HL-60/S4 treated with retinoic acid at 250 ng/mL for 4 days and 3 days (cell line): Measurements from ENCODE around the gene SSR4.

ENCODE experiments used
- in situ Hi-C: fragments of 300-500 bp; cut with MboI; formaldehyde crosslinking; loops from 2 replicates; pipeline ENCODE4 v1.7.0; 2022; ENCODE audit warnings: low sequenced_read_pairs

The SSR4 gene

DNA sequence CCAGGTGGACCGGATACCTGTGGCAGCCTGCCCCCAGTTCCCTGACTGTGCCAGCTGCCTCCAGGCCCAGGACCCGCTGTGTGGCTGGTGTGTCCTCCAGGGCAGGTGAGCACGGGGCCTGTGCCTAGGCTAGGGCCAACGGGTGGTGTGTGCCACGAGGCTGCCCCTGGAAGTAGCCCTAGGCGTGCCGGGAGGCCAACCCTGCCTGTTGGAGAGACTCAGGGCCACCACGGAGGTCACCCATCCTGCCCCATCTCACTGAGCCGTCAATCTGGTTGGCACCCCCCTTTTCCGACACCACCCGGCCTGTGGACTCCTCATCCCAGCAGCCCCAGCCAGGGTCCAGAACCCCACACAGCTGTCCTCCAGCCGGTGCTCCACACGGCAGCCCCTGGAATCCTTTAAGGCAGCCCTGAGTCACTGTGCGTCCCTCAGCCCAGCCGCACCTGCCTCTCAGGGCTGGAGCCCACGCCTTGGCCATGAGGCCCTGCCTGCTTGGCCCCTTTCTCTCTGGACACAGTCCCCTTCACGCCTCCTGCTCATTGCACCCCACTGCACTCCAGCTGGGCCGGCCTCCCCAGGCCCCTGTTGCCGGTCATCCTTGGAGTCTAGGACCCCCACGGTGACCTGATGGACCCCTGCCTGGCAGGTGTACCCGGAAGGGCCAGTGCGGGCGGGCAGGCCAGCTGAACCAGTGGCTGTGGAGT, 25.2 kb upstream of the SSR4 start:
- in situ Hi-C loops = no loop called here

DNA sequence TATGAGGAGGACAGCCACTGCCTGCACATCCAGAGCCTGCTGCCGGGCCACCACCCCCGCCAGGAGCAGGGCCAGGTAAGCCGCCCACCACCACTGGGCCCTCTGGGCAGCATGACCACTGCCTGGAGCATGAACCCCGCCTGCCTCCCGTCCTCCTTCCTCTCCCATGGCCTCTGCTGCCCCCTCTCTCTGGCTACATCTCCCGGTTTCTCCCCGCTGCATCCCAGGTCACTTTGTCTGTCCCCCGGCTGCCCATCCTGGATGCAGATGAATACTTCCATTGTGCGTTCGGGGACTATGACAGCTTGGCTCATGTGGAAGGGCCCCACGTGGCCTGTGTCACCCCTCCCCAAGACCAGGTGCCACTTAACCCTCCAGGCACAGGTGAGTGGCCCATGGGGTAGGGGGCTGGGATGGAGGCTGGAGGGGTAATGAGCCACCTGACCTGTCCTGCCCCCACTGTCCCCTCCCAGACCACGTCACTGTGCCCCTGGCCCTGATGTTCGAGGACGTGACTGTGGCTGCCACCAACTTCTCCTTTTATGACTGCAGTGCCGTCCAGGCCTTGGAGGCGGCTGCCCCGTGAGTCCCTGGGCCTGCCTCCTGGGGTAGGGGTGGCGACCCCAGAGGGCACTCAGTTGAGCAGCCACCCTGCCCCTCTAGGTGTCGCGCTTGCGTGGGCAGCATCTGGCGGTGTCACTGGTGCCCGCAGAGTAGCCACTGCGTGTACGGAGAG, 24.4 kb upstream of the SSR4 start:
- in situ Hi-C loops = no loop called here

- in situ Hi-C loops = no loop called here
Measured at GRCh38 chrX:153770601-153771414, 23.7 kb upstream of the SSR4 start.

- in situ Hi-C loops = no loop called here
Measured at GRCh38 chrX:153771415-153772315, 22.8 kb upstream of the SSR4 start.

GRCh38 chrX:153772316-153773217, 21.9 kb upstream of the SSR4 start:
- in situ Hi-C loops = no loop called here

DNA sequence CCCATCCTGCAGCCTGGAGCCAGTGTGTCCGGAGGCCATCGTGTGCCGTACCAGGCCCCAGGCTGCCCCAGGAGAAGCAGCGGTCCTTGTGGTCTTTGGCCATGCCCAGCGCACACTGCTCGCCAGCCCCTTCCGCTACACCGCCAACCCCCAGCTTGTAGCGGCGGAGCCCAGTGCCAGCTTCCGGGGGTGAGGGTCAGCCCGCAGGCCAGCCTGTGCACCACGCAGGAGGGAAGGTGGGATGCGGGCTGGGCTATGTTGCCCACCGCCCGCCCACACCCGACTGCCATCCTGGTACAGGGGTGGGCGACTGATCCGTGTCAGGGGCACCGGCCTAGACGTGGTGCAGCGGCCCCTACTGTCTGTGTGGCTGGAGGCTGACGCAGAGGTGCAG, 21.3 kb upstream of the SSR4 start:
- in situ Hi-C loops = no loop called here

- in situ Hi-C loops = no loop called here
Measured at GRCh38 chrX:153773741-153774575, 20.5 kb upstream of the SSR4 start.

DNA sequence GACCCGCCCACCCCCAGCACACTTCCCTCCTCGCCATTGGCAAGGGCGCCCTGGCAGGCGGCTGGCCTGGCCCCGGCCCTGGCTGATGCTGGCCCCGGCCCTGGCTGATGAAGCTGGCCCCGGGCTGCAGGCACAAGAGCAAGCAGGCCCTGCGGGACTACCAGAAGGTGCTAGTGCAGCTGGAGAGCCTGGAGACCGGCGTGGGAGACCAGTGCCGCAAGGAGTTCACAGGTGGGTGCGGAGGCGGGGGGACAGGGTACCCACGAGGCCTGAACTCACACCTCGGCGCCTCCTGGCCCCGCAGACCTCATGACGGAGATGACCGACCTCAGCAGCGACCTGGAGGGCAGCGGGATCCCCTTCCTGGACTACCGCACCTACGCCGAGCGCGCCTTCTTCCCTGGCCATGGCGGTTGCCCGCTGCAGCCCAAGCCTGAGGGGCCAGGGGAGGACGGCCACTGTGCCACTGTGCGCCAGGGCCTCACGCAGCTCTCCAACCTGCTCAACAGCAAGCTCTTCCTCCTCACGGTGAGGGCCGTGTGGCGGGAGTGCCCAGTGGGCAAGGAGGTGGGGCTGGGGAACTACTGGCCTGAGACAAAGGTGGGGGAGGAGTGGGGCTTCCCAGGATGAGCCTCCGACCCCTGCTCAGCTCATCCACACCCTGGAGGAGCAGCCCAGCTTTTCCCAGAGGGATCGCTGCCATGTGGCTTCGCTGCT, 19.7 kb upstream of the SSR4 start:
- in situ Hi-C loops = no loop called here

DNA sequence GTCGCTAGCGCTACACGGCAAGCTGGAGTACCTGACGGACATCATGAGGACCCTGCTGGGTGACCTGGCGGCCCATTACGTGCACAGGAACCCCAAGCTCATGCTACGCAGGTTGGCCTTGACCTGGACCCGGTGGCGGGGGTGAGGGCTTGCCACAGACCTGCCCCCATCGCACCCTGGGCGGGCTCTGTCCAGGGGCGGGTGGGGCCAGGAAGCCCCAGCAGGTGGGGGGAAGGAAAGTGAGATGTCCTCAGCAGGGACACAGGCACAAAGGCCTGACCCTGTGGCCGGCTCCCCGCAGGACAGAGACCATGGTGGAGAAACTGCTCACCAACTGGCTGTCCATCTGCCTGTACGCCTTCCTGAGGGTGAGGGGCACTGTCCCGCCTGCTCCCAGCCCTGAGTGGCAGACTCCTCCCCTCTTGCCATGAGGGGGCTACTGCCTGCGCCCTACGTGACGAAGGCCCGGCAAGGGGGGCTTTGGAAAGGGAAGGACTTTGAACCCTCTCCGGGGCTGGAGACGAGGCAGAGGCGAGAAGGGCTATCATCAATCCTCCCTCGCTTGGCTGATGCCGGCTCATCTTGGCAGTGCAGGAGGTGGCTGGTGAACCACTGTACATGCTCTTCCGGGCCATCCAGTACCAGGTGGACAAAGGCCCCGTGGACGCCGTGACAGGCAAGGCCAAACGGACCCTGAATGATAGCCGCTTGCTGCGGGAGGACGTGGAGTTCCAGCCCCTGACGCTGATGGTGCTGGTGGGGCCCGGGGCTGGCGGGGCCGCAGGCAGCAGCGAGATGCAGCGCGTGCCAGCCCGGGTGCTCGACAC, 19.0 kb upstream of the SSR4 start:
- in situ Hi-C loops = no loop called here

- in situ Hi-C loops = no loop called here
Measured at GRCh38 chrX:153776120-153776599, 18.3 kb upstream of the SSR4 start.

GRCh38 chrX:153776611-153777045, 17.8 kb upstream of the SSR4 start:
- in situ Hi-C loops = no loop called here

DNA sequence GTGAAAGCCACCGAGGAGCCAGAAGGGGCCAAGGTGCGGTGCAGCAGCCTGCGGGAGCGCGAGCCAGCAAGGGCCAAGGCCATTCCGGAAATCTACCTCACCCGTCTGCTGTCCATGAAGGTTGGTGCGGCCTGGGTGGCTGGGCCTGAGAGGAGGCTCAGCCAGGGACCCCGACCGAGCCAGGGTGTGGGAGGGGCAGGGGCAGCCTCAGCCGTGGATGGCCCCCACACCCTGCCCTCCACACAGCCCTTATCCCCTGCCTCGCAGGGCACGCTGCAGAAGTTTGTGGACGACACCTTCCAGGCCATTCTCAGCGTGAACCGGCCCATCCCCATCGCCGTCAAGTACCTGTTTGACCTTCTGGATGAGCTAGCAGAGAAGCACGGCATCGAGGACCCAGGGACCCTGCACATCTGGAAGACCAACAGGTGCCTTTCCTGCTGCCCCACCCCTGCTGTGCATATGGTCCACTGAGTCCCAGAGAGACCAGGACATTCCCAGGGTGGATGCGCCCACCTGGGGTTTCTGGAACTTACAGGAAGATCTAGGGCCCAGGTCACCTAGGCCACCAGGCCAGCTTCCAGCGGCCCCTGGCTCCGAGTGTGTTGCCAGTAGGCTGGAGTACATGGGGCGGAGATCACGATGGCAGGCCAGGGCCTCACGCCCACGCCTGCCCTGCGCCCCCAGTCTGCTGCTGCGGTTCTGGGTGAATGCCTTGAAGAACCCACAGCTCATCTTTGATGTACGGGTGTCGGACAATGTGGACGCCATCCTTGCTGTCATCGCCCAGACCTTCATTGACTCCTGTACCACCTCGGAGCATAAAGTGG, 17.0 kb upstream of the SSR4 start:
- in situ Hi-C loops = no loop called here

DNA sequence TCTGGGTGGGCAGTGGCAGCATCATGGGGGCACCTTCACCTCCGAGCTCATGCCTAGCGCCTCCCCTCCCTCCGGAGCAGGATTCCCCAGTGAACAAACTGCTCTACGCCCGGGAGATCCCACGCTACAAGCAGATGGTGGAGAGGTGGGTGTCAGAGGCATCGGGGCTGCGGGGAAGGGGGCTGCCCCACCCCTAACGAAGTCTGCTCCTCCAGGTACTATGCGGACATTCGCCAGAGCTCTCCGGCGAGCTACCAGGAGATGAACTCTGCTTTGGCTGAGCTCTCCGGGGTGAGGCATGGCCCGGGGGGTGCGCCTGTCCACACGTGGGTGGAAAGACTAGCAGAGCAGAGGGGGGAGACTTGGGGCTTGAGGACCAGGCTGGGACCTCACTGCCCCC, 16.3 kb upstream of the SSR4 start:
- in situ Hi-C loops = no loop called here

DNA sequence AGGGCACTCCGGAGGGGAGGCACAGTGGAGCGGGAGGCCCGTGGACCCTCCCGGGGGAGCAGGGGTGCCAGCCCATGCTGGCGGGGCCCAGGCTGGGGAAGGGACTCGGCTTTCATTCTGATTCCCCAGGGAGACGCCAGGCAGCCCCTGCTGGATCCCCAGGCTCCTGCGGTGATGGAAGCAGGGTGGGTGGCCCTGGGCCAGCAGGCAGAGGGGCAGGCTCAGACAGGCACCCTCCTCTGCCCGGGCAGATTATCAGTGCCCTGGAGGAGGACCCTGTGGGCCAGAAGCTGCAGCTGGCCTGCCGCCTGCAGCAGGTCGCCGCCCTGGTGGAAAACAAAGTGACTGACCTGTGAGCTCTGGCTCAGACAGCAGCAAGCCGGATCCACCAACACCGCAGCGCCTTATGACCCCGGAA, 15.8 kb upstream of the SSR4 start:
- in situ Hi-C loops = no loop called here

DNA sequence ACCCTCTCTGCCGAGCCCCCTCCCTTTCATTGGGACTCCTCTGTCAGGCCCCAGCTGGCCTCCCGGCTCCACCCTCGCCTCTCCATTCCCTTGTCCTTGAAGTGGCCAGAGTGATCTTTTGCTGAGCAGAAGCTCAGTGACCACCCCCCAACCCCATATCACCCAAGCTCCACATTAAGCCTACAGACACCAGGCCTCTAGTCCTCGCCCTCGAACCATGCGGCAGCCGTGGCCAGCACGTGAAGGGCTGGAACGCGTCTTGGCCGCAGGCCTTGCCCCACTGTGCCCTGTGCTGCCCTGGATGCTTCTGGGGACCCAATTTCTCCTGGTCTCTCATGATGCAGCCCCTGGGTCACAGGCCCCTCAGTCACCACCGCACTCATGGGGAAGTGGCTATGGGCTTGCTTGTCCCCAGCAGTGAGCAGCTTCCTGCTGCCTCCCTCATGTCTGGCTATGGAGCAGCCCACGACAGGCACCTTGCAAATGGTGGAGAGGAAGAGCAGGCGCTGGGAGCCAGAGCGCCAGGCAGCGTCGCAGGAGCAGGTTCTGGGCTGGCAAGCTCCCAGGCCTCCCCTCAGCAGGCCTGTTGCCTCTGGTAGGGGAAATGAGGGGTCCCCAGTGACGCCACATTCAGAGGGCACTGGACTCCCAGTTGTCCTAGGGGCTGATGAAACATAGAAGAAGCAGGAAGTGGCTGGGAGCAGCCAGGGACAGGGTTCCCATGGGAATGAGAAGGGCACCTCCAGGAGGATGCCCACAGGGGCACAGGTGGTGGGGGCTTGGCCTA, 14.4 kb upstream of the SSR4 start:
- in situ Hi-C loops = no loop called here
